ENCODE data around the gene WDR75.

WDR75 gene

DNA sequence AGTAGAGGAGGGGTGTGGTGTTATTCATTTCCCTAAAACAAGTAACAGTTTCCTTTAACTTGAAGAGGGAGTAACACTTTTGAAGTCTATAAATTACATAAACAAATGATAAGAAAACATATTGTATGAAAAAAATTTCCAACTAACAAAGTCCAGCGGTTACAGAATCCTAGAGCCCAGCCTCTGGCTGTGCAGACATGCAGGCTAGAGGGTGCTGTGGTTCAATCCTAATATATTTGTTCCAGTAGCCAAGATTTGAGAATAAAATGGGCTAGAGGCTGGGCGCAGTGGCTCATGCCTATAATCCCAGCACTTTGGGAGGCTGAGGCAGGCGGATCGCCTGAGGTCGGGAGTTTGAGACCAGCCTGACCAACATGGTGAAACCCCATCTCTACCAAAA is 56.9 kb downstream of the WDR75 start:
- no peak for DNase-seq (ENCODE audit: low read depth in 2 of 2)

- DNase-seq (ENCODE audit: low read depth in 2 of 2) = no peak
Measured at GRCh38 chr2:189499137-189499536, 57.9 kb downstream of the WDR75 start.

GRCh38 chr2:189500456-189501160 is 59.3 kb downstream of the WDR75 start:
- no peak for DNase-seq (ENCODE audit: low read depth in 2 of 2)

DNA sequence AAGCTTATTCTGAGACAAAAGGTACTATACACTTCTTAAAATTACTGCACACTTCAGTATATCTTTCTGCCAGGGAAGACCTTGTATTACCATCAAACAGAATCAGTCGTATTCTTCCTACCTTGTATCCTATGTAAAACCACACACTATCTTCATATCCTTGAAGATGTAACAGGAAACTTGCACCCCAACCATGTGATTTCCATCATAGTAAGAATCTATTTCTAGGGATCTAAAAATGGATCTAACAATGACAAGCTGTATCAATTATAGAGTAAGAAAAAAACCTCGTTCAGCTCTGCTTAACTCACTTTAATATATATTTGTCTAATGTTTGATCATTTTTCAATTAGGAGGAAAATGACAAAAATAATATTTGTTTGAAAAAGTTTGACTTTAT is 60.2 kb downstream of the WDR75 start:
- DNase-seq (ENCODE audit: low read depth in 2 of 2) = no peak

DNA sequence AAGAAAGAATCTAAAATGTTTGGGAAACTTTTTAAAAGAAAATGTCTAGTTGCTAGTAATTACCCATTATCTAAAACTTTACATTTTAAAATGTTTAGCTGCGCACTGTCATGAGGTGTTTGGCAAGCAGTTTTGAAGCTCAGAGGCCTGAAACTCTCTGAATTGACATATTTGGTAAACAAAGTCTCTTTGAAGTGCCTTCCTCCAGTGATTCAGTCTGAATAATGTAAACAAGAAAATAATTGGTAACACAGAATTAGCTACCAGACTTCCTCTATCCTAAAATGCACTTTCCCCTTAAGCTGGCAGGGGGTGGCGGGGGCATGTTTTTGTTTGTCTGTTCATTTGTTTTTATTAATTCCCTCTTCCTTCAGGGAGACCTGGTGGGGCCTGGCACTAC is 61.4 kb downstream of the WDR75 start:
- no peak for DNase-seq (ENCODE audit: low read depth in 2 of 2)

DNA sequence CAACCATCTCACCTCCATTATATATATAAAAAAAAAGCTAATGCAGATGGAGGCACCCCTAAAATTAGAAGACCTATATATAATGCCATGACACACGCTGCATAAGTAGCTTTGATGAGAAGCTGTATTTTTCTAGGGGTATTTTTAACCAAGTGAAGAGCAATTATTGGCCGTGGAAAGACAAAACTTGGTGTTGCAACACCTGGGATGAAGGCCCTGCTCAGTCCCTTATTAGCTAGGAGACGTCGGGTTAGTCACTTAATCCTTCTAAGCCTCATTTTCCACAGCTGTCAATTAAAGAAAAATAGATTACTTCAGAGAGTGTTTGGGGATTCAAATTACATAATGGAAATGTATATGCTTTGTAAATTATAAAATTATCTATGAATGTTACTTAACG is 63.0 kb downstream of the WDR75 start:
- no peak for DNase-seq (ENCODE audit: low read depth in 2 of 2)

- DNase-seq (ENCODE audit: low read depth in 2 of 2) = no peak
Measured at GRCh38 chr2:189505492-189505891, 64.2 kb downstream of the WDR75 start.

DNA sequence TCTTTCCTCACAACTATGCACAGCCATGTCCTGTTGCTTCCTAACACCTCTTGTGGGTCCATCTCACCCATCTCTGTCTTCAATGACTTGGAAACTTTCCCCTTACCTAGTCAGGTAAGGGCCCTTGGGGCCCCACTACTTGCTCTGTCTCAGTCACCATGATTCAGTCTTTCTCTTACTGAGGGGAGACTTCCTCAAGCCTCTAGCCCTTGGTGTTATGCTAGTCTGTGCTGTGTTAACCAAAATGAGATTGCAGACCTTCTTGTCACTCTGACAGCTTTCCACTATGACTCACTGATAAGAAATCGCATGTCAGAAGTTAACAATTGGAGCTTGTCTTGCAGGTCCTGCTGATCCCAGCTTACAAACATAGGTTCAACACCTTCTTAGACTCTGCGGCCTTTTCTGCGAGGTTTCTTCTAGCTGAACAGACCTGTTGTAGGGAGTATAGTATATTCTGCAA is 65.3 kb downstream of the WDR75 start:
- DNase-seq (ENCODE audit: low read depth in 2 of 2) = no peak

DNA sequence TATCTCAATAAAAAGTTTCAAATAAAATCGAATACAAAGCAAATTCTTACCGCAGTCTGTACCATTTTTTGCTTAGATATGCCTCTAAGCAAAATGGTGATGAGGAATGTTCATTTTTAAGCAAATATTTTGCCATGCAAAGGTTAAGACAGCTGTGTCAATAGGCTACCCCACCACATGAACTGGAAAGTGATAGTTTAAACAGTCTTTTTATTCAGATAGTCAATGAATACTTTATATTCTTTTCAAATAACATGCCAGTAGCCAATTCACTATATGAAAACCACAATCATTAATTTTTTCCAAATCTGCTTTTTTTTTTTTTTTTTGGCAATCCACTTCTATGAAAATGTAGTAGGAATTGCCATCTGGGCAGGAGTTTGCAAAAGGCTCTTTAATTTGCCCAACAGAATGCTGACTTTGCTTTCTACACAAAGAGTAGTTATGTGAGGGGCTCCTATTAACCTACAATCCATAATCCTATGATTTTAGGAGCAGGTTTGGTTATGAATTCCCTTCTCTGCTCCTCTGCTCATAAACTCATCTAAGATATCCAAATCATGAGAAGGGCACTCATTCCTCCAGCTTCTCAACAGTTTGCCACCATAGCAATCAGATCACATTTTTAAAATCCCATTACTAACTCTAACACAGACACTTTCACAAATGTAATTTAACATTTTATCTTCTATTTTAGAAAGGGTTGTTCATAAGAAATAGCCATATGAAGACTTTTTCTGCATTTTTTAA is 70.1 kb downstream of the WDR75 start:
- DNase-seq (ENCODE audit: low read depth in 2 of 2) = no peak

GRCh38 chr2:189511960-189512319 is 70.7 kb downstream of the WDR75 start:
- no peak for DNase-seq (ENCODE audit: low read depth in 2 of 2)

DNA sequence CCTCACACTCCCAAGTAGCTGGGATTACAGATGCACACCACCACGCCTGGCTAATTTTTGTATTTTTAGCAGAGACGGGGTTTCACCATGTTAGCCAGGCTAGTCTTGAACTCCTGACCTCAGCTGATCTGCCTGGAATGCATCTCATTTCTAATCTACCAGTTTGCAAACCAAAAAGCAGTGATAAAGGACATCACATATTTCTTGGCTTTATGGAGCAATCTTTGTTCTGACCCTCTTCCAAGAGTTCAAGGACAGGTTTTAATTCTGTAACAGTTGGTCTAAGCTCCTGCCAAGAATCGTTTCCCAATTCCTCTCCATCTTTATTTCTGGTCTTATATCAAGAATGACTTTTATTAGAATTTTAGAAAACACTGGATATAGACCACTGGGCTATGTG is 71.6 kb downstream of the WDR75 start:
- DNase-seq (ENCODE audit: low read depth in 2 of 2) = no peak

DNA sequence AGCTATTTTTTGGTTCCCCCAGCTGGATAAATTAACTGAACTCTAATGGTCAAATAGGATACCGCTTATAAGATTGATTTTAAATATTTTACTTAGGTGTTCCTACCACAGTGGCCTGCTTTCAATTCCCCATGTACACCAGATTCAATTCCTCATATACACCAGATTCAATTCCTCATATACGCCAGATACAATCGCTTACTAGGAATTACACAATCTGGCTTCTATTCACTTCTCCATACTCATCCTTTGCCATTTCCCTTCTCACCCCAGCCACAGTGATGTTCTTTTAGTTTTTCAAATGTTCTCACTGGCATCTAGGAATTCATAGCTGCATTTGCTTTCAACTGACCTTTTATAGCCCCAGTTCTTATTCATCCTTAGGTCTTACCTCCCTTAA is 72.8 kb downstream of the WDR75 start:
- DNase-seq (ENCODE audit: low read depth in 2 of 2) = no peak

- no peak for DNase-seq (ENCODE audit: low read depth in 2 of 2)
Measured at GRCh38 chr2:189515264-189515663, 74.0 kb downstream of the WDR75 start.

GRCh38 chr2:189516546-189516945 is 75.3 kb downstream of the WDR75 start:
- no peak for DNase-seq (ENCODE audit: low read depth in 2 of 2)

GRCh38 chr2:189517847-189518535 is 76.7 kb downstream of the WDR75 start:
- DNase-seq (ENCODE audit: low read depth in 2 of 2) = no peak

DNA sequence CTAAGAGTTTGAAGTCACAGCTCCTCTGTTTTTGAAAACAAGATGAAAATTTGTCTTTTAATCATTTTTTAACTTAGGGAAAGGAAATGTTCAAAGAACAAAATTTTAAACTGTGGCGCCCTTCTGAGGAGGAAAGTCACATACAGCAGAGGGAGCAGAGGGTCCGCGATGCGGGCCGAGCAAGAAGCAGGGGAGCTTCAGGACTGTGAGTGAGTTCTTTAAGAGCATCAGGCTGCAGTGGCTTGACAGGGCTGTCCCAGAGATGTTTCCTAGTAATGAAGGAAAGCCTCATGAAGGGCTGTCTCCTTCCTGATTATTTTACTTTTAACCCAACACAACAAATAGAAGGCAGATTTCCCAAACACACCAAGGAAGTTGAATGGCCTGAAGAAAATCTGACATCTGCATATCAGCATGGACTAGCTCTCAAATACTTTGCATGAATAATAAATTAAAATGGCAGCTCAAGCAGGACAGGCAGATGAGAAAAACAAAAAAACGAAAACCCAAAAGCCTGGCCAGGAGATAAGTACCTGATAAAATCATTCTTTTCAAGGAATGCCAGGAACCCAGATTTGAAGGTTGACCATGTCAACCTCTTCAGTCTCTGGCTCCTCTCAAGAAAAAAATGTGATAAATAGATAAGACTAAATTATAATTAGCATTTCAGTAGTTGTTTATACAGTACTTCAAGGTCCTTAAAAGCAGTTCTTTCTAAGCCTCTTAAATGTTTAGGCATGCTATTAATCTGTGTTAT is 78.5 kb downstream of the WDR75 start:
- DNase-seq (ENCODE audit: low read depth in 2 of 2) = no peak

GRCh38 chr2:189521699-189522434 is 80.6 kb downstream of the WDR75 start:
- no peak for DNase-seq (ENCODE audit: low read depth in 2 of 2)

- DNase-seq (ENCODE audit: low read depth in 2 of 2) = no peak
Measured at GRCh38 chr2:189522435-189523151, 81.3 kb downstream of the WDR75 start.

GRCh38 chr2:189524746-189525145 is 83.5 kb downstream of the WDR75 start:
- no peak for DNase-seq (ENCODE audit: low read depth in 2 of 2)

All from stimulated activated CD4-positive, alpha-beta T cell treated with anti-CD3 and anti-CD28 coated beads, Interleukin-15, amount 100 ng/mL, for 48 hours (primary cell).